Stimulated activated CD8-positive, alpha-beta memory T cell treated with anti-CD3 and anti-CD28 coated beads, Interleukin-15, amount 100 ng/mL, for 24 hours (primary cell): Measurements from ENCODE around the gene DYRK3.
A peak's percentile ranks its signal among the peaks of the same experiment; 100 is the strongest.
"Not testable (repeated sequence)": the region's sequence is repeated elsewhere in the genome, so short reads cannot be mapped to it uniquely, and the experiment has no call there.

ENCODE experiments used
- DNase-seq: peaks from one replicate; pipeline ENCODE4 v3.0.0-alpha.2; 2020; ENCODE audit warnings: low read depth

Gene DYRK3

DNA sequence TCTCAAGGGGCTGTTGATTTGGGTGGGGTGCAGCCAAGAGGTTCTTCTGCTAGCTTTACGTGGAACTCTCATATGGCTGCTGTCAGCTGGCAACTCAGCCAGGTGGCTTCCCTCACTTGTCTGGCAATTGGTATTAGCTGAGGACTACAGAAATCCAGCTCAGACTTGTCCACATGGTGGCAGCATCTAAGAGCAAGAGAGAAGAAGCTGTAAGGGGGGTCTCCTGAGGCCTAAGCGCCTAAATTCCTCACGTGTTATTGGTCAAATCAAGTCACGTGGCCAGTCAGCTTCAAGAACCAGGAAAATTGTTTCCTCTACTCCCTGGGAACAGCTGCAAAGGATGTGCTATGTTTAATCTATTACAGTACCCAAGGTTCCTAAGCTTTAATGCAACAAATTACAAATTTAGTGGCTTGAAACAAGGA lies 4.2 kb upstream of the DYRK3 start:
- DNase-seq: no peak

- DNase-seq: no peak
Observed at GRCh38 chr1:206633708-206634121, 1.6 kb upstream of the DYRK3 start.

DNA sequence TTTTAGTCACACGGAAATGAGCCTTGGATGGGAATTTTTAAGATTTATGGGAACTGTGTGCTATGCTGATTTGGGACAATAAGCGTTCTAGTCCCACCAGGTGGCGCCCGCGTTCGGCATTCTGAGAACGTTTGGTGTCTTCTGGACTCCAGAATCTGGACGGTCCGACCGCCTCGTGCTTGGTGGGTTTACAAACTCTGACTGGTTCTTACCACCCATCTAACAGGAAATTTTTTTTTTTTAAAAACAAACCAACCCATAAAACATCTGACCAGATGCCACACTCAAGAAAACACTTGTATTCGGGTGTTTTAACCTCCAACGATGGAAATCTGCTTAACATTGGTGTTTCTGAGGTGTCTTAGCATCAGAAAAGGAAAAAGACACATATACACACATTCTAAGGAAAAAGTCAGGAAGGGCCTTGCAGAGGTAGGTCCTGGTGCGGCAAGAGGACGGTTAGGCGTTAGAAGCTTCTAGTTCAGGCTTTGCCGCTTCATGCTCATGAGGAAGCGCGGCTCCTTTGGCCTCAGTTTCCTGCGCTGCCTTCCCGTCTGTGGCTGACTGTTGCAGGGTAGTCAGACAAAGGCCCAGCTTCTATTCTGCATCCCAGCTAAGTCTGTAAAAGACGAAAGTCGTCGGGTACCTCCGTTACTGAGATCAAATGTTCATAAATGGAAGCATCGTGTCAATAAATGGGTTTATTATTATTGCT lies 814 bp upstream of the DYRK3 start:
- DNase-seq: peak; percentile 50

GRCh38 chr1:206635978-206636345 lies 626 bp downstream of the DYRK3 start:
- DNase-seq: no peak

- no peak for DNase-seq
Observed at GRCh38 chr1:206636671-206637070, 1.3 kb downstream of the DYRK3 start.

GRCh38 chr1:206637605-206638004 lies 2.3 kb downstream of the DYRK3 start:
- DNase-seq: no peak

GRCh38 chr1:206642074-206642473 lies 6.7 kb downstream of the DYRK3 start:
- not testable (repeated sequence) for DNase-seq

- DNase-seq: no peak
Observed at GRCh38 chr1:206643118-206643698, 7.9 kb downstream of the DYRK3 start.

DNA sequence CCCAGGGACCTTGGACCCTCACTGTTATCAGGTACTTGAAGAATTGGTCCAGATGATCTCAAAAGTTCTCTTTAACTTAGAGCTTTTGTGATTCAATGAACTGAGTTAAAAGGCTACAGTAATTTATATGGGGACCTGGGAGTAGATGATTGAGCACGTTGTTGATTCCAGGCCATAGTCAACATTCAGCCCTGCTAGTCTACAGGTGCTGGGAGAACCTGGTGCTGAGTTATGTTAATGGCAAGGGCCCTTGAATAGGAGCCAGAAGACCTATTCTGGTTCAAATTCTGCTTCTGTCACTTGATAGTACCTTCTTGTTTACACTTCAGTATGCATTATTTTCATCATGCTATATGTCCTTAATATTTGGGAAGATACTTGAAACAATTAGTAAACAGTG lies 11.2 kb downstream of the DYRK3 start:
- no peak for DNase-seq

GRCh38 chr1:206647224-206647623 lies 11.9 kb downstream of the DYRK3 start:
- no peak for DNase-seq

DNA sequence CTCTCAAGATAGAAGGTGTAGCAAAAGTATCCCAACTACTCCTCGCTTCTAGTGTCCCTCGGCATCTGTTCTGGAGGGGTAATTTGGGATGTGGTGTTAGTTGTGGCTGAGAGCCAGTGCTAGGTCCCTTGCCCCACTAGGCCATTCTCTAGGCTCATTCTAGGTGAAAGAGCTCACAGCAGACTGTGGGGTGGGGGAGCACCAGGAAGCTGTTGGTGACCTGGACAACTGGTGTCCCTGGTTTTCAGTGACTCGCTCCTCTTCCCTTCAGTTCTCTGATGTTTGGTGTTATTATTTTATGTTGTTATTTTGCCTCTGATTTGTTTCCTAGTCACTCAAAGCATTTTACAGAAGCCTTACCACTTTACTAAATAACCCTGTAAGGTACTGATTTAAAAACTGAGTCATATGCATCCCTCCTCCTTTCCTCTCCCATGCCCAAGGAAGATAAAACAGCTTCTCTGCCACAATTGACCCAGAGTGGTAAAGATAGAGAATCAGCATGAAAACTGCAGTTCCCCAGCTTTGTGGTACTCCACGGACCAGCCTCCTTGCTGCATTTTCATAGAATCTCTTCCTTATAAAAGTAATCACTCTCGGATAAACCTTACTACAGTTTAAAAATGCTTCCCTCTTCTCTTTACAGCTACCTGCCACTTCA lies 14.1 kb downstream of the DYRK3 start:
- DNase-seq: no peak

GRCh38 chr1:206651014-206651413 lies 15.7 kb downstream of the DYRK3 start:
- DNase-seq: no peak

- DNase-seq: no peak
Observed at GRCh38 chr1:206651958-206652890, 16.9 kb downstream of the DYRK3 start.

DNA sequence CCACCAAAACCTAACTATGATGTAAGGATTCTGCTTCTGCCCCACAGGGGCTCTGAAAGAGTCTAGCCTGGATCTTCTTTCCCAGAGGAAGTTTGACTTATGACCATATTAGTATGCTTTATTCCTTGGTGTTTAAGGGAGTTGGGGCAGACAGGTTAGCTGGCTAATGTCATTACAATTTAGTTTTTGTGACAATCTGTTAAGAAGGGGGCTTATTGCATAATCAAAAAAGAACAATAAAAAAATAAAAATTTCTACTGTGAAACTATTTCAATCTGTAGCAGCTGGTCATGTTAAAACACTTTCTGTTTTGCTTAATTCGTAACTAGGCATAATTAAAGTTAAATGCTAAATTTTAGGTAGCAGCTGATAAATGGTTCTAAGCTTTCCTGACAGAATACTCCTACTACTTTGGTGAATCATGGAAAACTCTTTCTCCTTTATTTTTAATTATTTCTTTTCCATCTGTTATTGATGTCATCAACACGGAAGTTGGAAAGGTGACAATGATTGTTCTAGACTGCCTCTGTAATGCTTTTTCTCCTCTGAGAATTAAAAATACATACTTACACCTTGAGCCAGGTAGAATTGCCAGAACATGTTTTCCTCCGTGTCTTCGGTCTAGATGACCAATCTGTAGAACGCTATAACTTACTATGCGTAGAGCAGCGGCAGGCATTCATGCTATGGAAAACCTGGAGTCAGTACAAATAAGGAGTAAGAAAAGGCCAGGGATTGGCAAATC lies 18.6 kb downstream of the DYRK3 start:
- DNase-seq: no peak

DNA sequence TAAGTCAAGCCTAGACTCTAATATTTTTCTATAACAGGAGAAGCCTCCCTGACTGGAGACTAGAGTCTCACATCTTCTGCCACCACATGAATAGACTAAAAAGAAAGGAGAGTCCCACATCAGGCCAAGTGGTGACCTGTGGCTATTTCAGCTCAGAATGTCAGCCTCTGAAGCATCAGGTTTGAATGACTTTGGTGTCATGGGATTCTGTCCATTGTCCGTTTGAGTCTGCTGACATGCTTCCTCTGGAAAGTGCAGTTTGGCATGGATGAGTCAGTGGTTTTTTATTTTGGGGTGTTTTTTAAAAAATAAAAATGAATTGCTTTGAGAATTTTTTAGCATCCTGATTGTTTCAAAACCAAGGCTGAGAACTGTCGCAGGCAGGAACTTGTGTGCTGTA lies 19.5 kb downstream of the DYRK3 start:
- DNase-seq: no peak

DNA sequence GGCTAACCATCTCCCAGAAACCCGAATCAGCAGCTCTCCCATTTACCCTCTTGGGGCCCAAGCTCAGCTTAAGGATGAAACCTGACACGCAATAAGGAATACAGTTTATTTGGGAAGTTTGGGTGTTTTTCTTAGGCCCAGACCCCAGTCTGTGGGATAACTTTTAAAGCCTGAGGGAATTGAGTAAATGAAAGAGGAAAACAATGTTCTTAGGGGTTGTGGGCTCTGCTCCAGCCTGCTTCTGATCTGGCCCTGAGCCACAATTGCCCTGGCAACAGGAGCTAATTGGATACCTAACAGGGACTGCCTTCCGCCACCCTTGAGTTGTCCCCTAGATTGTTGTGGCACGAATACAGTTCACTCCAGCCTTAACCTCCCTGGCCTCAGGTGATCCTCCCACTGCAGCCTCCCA lies 20.1 kb downstream of the DYRK3 start:
- DNase-seq: no peak

GRCh38 chr1:206656936-206657335 lies 21.6 kb downstream of the DYRK3 start:
- no peak for DNase-seq

GRCh38 chr1:206657751-206658150 lies 22.4 kb downstream of the DYRK3 start:
- no peak for DNase-seq

GRCh38 chr1:206658264-206658980 lies 23.1 kb downstream of the DYRK3 start:
- no peak for DNase-seq

DNA sequence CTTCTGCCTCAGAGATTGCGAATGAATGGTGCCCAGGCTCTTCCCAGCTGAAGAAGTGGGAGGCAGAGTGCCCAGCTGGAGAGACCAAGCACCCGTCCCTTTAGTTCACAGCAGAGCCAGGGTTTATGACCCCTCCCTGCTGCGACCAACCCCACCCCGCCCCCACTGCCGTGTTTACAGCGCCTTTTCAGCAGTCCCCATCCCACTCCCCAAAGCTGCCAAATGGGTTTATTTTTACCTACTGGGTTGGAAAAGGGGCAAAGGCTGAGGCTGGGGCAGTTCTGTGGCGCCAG lies 23.6 kb downstream of the DYRK3 start:
- no peak for DNase-seq

DNA sequence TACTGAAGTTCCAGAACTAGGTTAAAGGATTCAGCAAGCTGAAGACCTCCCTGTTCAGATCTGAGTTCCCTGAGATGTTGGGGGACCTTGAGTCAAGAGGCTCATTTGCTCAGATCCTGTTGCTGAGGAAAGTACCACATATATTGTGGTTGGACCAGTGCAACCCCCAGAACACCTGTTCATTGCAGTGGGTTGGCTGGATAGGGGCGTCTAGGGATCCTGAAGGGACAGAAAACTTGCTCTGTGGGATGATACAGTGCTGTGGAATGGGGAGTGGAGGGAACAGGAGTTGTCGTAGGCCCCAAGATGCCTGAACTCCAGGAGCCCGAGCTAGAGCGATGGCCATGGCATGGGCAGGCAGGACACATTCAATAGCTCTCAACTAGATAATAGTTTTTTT lies 24.8 kb downstream of the DYRK3 start:
- no peak for DNase-seq
